ENCODE data around the gene DUOXA2. TPM values are rescaled to one million over a fixed set of nuclear protein-coding genes. Genes with fewer than 3 reads are reported as not detected.

Gene DUOXA2
- total and polyA plus RNA-seq, 12 donors: not detected

GRCh38 chr15:45155739-45156138 is 41.6 kb downstream of the DUOXA2 start:
- 55 to 71% methylated on average over 8 of the region's 8 CpGs for WGBS, 2 donors
- no peak for TF ChIP-seq CTCF (IDR thresholded peaks at IDR 0.05)
- DNase-seq: no peak
- Histone ChIP-seq H3K36me3 (peaks cover 0 to 9% (median 0%) of the 10 kb centered on the region in 9 donors), H3K9me3 (no peaks in the 10 kb centered on the region), H3K4me1 (no peaks in the 10 kb centered on the region), H3K27ac (no peak overlapping the region), H3K27me3 (no peaks in the 10 kb centered on the region), H3K4me3 (no peak overlapping the region)
- intact Hi-C loops (cut with DNase I): loop anchor here in 1 of 10 donors (5.0 kb wide), 1 partner anchor 117 kb away; no protein-coding TSS in a partner anchor
- no peak for ATAC-seq

- DNase-seq (no peak), ATAC-seq (no peak)
- WGBS, 2 donors: 73 to 75% methylated on average over 7 of the region's 7 CpGs
- H3K4me3 ChIP-seq: no peak overlapping the region
- no peaks in the 10 kb centered on the region for H3K27me3 ChIP-seq
- peak overlapping the region in 1 of 10 donors; percentile 41 for H3K27ac ChIP-seq
- no peaks in the 10 kb centered on the region for H3K9me3 ChIP-seq
- no peak for TF ChIP-seq CTCF (IDR thresholded peaks at IDR 0.05)
- intact Hi-C loops (cut with DNase I): loop anchor here in 1 of 10 donors (5.0 kb wide), 1 partner anchor 115 kb away; no protein-coding TSS in a partner anchor
- no peaks in the 10 kb centered on the region for H3K4me1 ChIP-seq
- H3K36me3 ChIP-seq: peaks cover 0 to 8% (median 0%) of the 10 kb centered on the region in 9 donors
Measured at GRCh38 chr15:45156744-45157455, 42.8 kb downstream of the DUOXA2 start.

- H3K4me1 ChIP-seq: peaks cover 0 to 7% (median 5%) of the 10 kb centered on the region in 9 donors
- intact Hi-C loops (cut with DNase I): loop anchor here in 1 of 10 donors (5.0 kb wide), 1 partner anchor 114 kb away; no protein-coding TSS in a partner anchor
- H3K36me3 ChIP-seq: no peaks in the 10 kb centered on the region
- DNase-seq (no peak), ATAC-seq (peak in 2 of 8 donors; percentile 21 to 24)
- H3K27me3 ChIP-seq: no peaks in the 10 kb centered on the region
- no peaks in the 10 kb centered on the region for H3K9me3 ChIP-seq
- no peak for TF ChIP-seq CTCF (IDR thresholded peaks at IDR 0.05)
- WGBS, 2 donors: 68 to 84% methylated on average over 1 of the region's 1 CpG
- peak overlapping the region in 1 of 10 donors; percentile 41 for H3K27ac ChIP-seq
- H3K4me3 ChIP-seq: no peak overlapping the region
Measured at GRCh38 chr15:45157974-45158373, 43.8 kb downstream of the DUOXA2 start.

- no peak for DNase-seq
- Histone ChIP-seq H3K9me3 (no peaks in the 10 kb centered on the region), H3K36me3 (no peaks in the 10 kb centered on the region), H3K27me3 (no peaks in the 10 kb centered on the region), H3K4me3 (no peak overlapping the region), H3K4me1 (peaks cover 0 to 24% (median 17%) of the 10 kb centered on the region in 9 donors), H3K27ac (no peak overlapping the region)
- TF ChIP-seq CTCF (IDR thresholded peaks at IDR 0.05): no peak
- intact Hi-C loops (cut with DNase I): loop anchor here in 8 of 10 donors (2.0 to 10.0 kb wide), 9 partner anchors 117 to 297 kb away; a partner anchor contains a TSS
- no peak for ATAC-seq
- 91 to 93% methylated on average over 14 of the region's 14 CpGs for WGBS, 2 donors
Measured at GRCh38 chr15:45161666-45162065, 47.5 kb downstream of the DUOXA2 start.

All from heart right ventricle (tissue), 16 donors.